A549 (cell line): ENCODE data around the gene AFF1.

ENCODE experiments used
- ATOH8 ChIP-seq: fragments of 250-450 bp; sonication (Bioruptor Pico); IDR thresholded peaks from 2 replicates; pipeline ENCODE4 v1.5.0; 2020; ENCODE audit warnings: low read depth, mild to moderate bottlenecking, moderate library complexity
- CTCF ChIP-seq: fragments of >200 bp; sonication (Bioruptor Twin); formaldehyde crosslinking; IDR thresholded peaks from 3 replicates; pipeline ENCODE4 v1.5.1; 2016
- KDM5A ChIP-seq: fragments of 200-600 bp; sonication (generic); IDR thresholded peaks from 2 replicates; pipeline ENCODE4 v1.6.1; 2016; ENCODE audit warnings: antibody characterized with exemption, mild to moderate bottlenecking
- POLR2A ChIP-seq: IDR thresholded peaks from 2 replicates; pipeline ENCODE4 v1.6.1; 2012; ENCODE audit warnings: mild to moderate bottlenecking, low read length
- RAD21 ChIP-seq, 2 experiments: fragments of >200 bp in 1 of 2; sonication (Bioruptor Twin) in 1 of 2; formaldehyde crosslinking in 1 of 2; IDR thresholded peaks in 1 of 2; conservative IDR thresholded peaks in 1 of 2; 2 replicates in 1 of 2; 3 replicates in 1 of 2; pipeline ENCODE4 v1.6.1; 2012 to 2018; ENCODE audit warnings: inconsistent platforms in 1 of 2
- RCOR1 ChIP-seq: fragments of 150-350 bp; IDR thresholded peaks from 2 replicates; pipeline ENCODE4 v1.6.1; 2014; ENCODE audit warnings: antibody characterized with exemption, low read length, low read depth
- SMC3 ChIP-seq: fragments of >200 bp; sonication (Bioruptor Twin); formaldehyde crosslinking; IDR thresholded peaks from 3 replicates; pipeline ENCODE4 v1.6.1; 2018; ENCODE audit warnings: inconsistent platforms
- USF2 ChIP-seq: fragments of 450-650 bp; IDR thresholded peaks from 2 replicates; pipeline ENCODE4 v1.6.1; 2014; ENCODE audit warnings: antibody characterized with exemption

GRCh38 chr4:86909546-86910295 lies 25.1 kb upstream of the AFF1 start:
- no peak for TF ChIP-seq KDM5A
- no peak for TF ChIP-seq RCOR1
- TF ChIP-seq POLR2A = no peak
- TF ChIP-seq ATOH8 (CRISPR knock-in tag) = no peak
- no peak for TF ChIP-seq USF2
- no peak for TF ChIP-seq RAD21 (conservative IDR thresholded peaks at IDR 0.05 in 1 of 2, IDR thresholded peaks at IDR 0.05 in 1 of 2)
- TF ChIP-seq SMC3 = no peak
- TF ChIP-seq CTCF = no peak
